ENCODE data around the gene AFG3L2. TPM values are rescaled to one million over a fixed set of nuclear protein-coding genes. Genes with fewer than 3 reads are reported as not detected.
A peak's percentile ranks its signal among the peaks of the same experiment; 100 is the strongest.

Gene AFG3L2
- total and polyA plus RNA-seq, 9 of the 15 experiments (the other 6 are each of a cell fraction or from before 2014, with no cell fraction given) = 24.1 to 109 (median 84.0) TPM

- TF ChIP-seq XRCC5 (IDR thresholded peaks at IDR 0.05; ENCODE audit: low read depth, low read length) (peak; percentile 72), SMC3 (conservative IDR thresholded peaks at IDR 0.05; ENCODE audit: insufficient read depth, low read depth, low read length) (peak; percentile 68), TCF15 (CRISPR knock-in tag; IDR thresholded peaks at IDR 0.05) (no peak), ZNF445 (CRISPR knock-in tag; IDR thresholded peaks at IDR 0.05; ENCODE audit: low read depth) (no peak), ARNT (IDR thresholded peaks at IDR 0.05) (no peak), DACH1 (IDR thresholded peaks at IDR 0.05; ENCODE audit: partially characterized antibody) (peak; percentile 85), SMAD1 (IDR thresholded peaks at IDR 0.05; ENCODE audit: low read depth, low read length, partially characterized antibody) (no peak), POLR2A (conservative IDR thresholded peaks at IDR 0.05) (peak; percentile 43; the same call in 1 of the 2 replicates), SPI1 (IDR thresholded peaks at IDR 0.05; ENCODE audit: borderline replicate concordance, low read depth, low read length) (peak; percentile 77), ZNF785 (CRISPR knock-in tag; IDR thresholded peaks at IDR 0.05) (no peak), TARDBP (IDR thresholded peaks at IDR 0.05) (no peak), SMARCB1 (IDR thresholded peaks at IDR 0.05; ENCODE audit: insufficient read length, low read depth) (no peak), ZNF274 (IDR thresholded peaks at IDR 0.05; ENCODE audit: borderline replicate concordance, low read depth, low read length) (no peak), CBX8 (IDR thresholded peaks at IDR 0.05; ENCODE audit: borderline replicate concordance, extremely low read depth, low read depth, low read length, poor library complexity, severe bottlenecking) (no peak), DEAF1 (CRISPR knock-in tag; IDR thresholded peaks at IDR 0.05) (0 out of 2 replicates have a peak, but pooled peaks have one; percentile 9), RFX1 (IDR thresholded peaks at IDR 0.05) (no peak), CBFA2T2 (conservative IDR thresholded peaks at IDR 0.05) (peak; percentile 20; the same call in 1 of the 2 replicates)
- TF ChIP-seq, protein P1, sequence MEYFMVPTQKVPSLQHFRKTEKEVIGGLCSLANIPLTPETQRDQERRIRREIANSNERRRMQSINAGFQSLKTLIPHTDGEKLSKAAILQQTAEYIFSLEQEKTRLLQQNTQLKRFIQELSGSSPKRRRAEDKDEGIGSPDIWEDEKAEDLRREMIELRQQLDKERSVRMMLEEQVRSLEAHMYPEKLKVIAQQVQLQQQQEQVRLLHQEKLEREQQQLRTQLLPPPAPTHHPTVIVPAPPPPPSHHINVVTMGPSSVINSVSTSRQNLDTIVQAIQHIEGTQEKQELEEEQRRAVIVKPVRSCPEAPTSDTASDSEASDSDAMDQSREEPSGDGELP (CRISPR knock-in tag; IDR thresholded peaks at IDR 0.05; ENCODE audit: borderline replicate concordance) = peak; percentile 95
Observed at GRCh38 chr18:12327510-12328178, 49.4 kb downstream of the AFG3L2 start (continued).
